ENCODE data around the gene HOXD4.

Gene HOXD4

GRCh38 chr2:176127774-176128072 is 23.6 kb upstream of the HOXD4 start:
- DNase-seq = no peak

GRCh38 chr2:176128172-176128981 is 23.0 kb upstream of the HOXD4 start:
- DNase-seq = peak; percentile 82

DNA sequence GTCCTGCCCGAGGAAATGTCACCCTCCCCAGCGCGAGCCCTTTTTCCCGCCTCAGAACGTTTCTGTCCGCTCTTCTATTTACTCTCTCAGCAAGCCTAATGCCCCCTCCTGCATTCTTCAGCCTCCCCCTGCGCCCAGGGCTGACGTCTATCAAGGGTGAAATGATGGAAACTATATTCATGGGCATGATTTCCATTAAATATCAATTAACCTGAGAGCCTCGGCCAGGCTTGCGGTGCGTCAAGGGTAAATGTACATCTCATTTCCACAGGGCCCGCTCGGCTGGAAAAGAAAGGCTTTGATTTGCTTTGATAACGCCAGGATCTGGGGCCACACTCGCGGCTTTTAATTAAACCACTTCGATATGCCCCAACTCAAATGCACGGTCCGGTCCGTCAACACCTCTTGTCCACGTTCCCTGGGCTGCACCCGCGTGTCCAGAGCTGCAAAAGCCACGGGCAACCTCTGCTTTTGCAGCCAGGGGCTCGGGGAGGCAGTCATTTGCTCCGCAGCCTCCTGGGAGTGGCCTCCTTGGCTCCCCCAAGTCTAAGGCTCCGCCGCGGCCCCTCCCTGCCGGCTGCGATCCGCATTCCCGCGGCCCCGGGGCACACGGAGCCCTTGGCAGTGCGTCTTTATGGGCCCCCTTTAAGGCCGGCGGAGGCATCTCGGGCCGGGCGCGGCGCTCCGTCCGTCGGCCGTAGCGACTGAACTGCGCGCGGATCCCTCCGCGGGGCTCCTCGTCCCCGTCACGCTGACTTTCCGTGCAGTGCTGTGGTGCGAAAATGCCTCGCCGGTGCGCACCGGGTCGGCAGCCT is 22.2 kb upstream of the HOXD4 start, which contains the start of gene HOXD8:
TSS of gene HOXD8 (plus strand) at position 724 of the 815 bp plus-strand sequence. CDS start 662 bp downstream, outside the sequence.
- DNase-seq = peak; percentile 90

DNA sequence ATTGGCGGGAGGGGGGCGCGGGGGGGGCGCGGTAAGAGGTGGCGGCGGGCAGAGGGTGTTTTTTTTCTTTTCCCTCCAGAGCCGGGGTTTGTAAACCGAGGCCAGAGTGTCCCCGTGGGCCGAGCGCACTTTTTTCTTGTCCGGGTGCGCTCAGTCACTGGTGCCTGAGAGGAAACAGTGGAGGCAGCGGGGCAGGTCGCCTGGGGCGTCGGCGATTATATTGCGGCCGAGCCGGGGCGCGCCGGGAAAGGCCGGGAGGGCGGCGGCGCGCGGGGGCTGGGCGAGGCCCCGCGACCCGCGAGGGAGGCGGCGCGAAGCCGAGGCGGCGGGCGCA is 21.6 kb upstream of the HOXD4 start:
- no peak for DNase-seq

GRCh38 chr2:176130147-176130956 is 21.0 kb upstream of the HOXD4 start:
- peak; percentile 81 for DNase-seq

GRCh38 chr2:176130957-176131847 is 20.1 kb upstream of the HOXD4 start:
- no peak for DNase-seq

DNA sequence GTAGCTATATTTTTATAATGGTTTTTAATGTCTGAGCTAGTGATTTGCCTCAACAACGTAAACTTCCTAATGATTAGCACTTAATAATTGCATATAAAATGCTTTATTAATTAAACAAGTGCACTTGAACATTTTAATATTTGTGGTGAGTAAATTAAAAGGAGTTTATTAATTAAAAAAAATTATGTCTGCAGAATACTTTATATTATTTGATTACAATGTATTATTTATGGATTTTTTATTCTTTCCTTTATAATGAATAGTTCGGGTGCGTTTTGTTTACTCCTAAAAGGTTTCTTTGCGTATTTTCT is 19.5 kb upstream of the HOXD4 start:
- DNase-seq = no peak

GRCh38 chr2:176132205-176133171 is 18.9 kb upstream of the HOXD4 start:
- no peak for DNase-seq

- DNase-seq = no peak
These were observed 18.0 kb upstream of the HOXD4 start for GRCh38 chr2:176133389-176133788.

DNA sequence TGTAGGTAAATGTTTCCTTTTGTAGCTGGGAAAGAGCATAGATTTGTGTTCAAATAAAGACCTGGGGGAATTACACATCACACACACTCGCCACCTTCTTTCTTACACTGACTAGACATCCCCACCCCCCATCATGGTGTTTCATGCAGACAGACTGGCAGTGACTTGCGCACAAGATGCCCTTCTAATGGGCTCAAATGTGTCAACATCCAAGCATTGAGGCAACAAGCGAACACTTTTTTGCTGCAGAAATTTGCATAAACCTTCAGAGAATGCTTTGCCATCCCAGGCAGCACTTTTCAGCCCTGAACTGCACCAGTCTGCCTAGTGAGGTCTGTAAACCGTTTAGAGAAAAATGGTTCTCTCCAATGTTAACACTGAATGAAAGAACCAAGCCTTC is 17.3 kb upstream of the HOXD4 start:
- DNase-seq = no peak

DNA sequence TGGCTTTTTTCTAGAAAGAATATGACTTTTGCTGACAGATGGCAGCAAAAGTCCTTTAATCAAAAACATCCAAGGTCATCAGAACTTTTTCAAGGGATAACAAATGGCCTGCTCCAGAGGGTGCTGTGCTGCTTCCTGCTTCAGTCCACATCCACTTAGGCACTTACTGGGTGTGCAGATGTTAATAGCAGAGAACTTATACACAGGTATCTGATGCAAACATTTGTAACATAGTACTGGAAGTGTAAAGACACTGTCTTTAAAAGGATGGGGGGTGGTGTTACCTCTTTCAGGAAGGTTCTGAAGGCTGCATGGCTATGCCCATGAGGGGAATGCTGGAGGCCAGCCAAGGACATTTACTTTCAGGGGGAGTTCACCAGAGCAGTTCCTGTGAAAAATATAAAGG is 16.3 kb upstream of the HOXD4 start:
- DNase-seq = no peak

DNA sequence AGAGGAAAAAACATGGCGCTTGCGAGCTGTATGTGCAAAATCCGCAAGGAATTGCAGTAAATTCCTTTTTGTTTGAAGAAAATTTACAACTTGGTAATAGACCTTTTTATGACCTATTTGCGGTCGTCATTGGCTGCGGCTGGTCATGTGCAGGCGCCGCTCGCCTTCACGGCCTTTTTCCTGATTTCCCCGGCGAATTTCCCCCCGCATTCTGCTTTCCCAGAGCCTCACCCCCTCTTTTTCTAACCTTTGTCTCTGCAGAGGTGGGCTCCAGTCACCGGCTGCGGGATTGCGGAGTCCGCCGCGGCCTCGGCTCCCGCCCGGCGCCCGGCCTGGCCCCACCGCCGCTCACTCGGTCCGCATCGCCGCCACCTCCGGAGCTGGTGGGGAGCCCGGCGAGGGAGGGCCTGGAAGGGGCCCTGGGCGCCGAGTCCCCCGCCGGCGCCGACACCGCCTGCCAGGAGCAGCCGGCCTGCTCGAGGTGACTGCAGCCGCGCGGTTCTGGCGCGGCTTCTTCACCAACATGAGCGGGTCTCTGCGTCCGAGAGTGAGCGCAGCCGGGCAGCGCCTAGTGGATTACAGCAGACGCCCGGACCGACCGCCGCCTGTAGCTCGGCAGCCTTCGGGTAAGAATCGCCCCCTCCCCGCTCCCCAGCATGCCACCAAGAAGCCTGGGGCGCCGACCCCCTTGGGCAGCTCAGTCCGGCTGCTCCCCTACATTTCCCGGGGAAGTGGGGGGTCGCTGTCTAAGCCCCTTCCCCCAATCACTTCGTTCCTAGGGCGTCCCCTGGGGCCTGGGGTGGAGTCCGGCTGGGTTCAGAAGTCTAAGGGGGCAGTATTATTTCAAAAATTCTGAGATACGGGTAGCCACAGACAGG is 14.7 kb upstream of the HOXD4 start:
- DNase-seq = peak; percentile 74

DNA sequence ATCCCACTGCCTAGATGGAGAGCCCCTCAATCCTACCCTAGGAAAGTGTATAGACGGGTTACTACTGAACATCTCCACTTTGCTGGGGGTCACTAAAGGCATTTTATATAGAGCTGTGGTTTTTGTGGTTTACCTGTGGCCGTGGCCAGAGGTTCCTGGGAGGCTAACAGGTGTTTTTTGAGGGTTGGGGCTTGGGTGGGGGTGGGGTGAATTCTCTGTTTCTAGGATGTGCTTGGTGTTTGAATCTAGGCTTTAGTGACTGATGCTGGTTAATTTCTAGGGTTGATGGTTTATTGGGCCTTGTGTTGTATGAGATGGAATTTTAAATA is 14.1 kb upstream of the HOXD4 start:
- no peak for DNase-seq

DNA sequence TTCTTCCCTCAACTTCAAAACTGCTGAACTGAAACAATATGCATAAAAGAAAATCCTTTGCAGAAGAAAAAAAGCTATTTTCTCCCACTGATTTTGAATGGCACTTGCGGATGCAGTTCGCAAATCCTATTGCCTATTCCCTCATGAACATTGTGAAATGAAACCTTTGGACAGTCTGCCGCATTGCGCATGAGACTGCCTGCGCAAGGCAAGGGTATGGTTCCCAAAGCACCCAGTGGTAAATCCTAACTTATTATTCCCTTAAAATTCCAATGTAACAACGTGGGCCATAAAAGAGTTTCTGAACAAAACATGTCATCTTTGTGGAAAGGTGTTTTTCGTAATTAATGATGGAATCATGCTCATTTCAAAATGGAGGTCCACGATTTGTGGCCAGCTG is 13.4 kb upstream of the HOXD4 start:
- no peak for DNase-seq

DNA sequence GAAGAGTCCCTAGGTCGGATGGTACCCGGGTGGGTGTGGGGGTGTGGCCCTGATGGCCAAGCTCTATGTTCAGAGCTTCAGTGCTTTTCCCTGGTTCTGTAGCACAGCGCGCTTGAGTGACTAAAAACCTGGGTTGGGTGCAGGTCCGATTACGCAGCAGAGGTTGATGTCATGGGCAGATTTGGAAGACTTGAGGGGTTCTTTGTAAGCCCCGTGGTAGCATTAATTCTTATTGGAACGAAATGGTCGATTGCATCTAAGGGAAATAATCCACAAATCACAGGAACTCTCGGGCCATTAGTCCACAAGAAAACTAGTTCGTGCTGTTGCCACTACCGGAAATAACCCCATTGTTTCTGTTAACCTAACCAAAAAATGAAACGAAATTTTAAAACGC is 12.8 kb upstream of the HOXD4 start:
- peak; percentile 41 for DNase-seq

DNA sequence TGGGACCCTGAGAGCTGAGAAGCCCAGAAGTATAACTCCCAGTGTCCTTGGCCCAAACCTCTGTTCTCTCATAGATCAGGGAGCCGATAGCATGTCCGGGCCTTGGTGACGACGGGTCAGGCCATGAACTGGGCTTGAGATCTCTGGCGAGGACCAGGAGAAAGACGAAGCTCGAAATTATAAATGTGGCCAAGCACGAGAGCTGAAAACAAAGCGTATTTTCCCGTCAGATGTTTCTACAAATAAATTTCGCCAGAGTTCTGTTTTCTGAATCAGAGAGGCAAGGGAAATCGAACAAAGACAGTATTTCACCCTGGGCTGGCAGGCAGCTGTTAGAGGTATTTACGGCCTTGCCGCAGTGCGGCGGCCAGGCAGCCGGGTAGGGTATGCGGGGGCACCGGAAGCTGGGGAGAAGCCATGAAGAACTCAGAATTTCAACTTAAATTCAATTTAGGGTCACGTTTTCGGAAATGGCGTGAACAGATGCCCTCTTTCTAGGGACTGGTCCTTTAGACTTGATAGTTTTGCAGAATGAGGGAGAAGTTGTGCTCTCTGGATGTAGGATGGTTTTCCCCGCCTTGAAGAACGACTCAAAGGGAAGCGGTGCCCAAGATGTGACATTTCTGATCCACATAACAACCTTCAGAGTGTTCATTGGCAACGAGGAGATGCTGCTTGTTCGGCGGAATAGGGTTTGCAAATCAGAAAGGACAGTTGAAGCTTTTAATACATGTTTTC is 12.3 kb upstream of the HOXD4 start:
- DNase-seq = peak; percentile 61

- DNase-seq = peak; percentile 84
These were observed 11.5 kb upstream of the HOXD4 start for GRCh38 chr2:176139661-176140512.

- peak; percentile 91 for DNase-seq
These were observed 10.6 kb upstream of the HOXD4 start for GRCh38 chr2:176140513-176141317.

Data from left hindlimb (tissue), 1 donor.